GM18517 (cell line): ENCODE results near the gene RABGAP1L.
A peak's percentile ranks its signal among the peaks of the same experiment; 100 is the strongest.
"Not testable (repeated sequence)": the region's sequence is repeated elsewhere in the genome, so short reads cannot be mapped to it uniquely, and the experiment has no call there.

ENCODE experiments used
- ATAC-seq: cut with Tn5 transposase; IDR thresholded peaks from one replicate; pipeline ENCODE4 v1.9.1; 2021; ENCODE audit warnings: mild to moderate bottlenecking, moderate library complexity; ENCODE audit not compliant: unreplicated experiment

RABGAP1L gene

DNA sequence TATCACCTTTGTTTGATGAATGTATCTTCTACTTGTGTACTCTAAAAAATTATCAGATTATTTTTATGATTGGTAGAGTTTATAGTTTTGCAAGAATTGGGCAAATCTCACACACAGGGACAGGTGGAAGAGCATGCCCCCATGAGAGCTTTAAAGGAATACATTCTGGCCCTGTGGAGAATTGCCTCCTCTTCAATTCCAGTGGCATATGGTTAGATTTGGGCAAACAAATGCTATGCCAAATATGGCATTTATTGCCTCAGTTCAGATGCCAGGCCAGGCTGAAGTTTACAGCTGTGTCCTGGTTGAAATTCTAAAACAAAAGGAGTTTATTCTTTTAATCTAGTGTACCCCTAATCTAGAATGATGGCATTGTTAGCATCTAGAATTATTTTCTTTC, 678.1 kb downstream of the RABGAP1L start:
- ATAC-seq: no peak

- ATAC-seq: no peak
Observed at GRCh38 chr1:174839211-174839610, 679.9 kb downstream of the RABGAP1L start.

DNA sequence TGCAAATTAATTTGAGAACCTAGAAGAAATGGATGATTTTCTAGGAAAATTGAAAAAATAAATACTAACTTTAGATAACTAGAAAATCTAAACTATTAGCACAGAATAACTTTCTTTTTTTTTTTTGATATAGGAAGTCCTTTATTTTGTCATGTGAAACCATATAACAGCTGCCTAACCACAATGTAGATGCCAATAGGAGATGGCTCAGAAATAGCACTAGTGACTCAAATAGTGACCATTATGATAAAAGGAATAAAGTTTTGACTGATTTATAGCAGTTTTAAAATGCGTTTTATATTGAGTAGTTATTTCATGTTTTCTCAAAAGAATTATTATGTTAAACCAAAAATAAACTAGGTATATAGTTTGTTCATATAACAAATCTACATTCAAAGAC, 682.4 kb downstream of the RABGAP1L start:
- ATAC-seq: no peak

- not testable (repeated sequence) for ATAC-seq
Observed at GRCh38 chr1:174848593-174849560, 689.6 kb downstream of the RABGAP1L start.

DNA sequence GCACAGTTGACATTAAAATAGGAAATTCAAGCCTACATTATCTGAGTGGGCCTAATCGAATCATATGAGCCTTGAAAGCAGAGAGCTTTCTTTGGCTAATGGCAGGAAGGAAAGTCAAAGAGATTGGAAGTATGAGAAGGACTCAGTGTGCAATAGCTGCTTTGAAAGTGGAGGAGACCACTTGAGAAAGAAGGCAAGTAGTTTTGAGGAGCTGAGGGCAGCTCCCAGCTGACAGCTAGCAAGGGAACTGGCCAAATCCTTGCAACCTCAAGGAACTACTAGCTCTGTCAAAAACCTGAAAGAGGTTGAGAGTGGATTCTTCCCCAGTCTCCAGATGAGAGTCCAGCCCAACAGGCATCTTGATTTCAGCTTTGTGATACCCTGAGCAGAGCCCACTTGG, 691.4 kb downstream of the RABGAP1L start:
- ATAC-seq: no peak

GRCh38 chr1:174858301-174858700, 699.0 kb downstream of the RABGAP1L start:
- no peak for ATAC-seq

DNA sequence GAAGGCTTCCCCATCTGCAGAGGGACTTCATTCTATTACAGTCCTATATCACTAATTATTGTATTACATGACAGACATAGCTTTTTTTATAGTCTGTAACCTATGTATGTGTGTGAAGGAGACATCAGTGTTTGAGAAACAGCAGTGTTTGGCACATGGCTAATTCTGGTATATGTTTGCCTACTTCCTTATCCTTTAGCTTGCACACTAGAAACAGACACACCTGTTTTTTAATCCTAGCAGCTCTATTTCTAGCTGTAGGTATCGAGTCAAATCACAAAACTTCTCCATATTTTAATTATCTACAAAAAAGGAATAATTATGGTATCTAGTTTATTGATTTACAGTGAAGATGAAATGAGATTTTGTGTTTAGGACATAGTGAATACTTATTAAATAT, 711.0 kb downstream of the RABGAP1L start:
- no peak for ATAC-seq

- ATAC-seq: no peak
Observed at GRCh38 chr1:174871886-174872285, 712.6 kb downstream of the RABGAP1L start.

DNA sequence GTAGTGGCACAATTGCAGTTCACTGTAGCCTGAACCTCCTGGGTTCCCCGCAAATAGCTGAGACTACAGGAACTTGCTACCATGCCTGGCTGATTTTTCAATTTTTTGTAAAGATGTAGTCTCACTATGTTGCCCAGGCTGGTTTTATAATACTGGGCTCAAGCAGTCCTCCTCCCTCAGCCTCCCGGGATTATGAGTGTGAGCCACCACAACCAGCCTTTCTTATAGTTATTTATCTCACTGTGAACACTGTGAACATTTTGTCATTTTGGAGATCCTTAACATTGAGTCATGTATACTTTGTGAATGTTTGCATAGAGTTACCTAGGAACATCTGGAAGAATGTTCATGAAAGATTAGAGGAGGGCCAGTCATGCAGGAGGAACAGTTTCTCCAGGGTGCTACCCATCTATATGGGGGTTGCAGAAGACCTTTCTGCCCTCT, 713.3 kb downstream of the RABGAP1L start:
- ATAC-seq: no peak

DNA sequence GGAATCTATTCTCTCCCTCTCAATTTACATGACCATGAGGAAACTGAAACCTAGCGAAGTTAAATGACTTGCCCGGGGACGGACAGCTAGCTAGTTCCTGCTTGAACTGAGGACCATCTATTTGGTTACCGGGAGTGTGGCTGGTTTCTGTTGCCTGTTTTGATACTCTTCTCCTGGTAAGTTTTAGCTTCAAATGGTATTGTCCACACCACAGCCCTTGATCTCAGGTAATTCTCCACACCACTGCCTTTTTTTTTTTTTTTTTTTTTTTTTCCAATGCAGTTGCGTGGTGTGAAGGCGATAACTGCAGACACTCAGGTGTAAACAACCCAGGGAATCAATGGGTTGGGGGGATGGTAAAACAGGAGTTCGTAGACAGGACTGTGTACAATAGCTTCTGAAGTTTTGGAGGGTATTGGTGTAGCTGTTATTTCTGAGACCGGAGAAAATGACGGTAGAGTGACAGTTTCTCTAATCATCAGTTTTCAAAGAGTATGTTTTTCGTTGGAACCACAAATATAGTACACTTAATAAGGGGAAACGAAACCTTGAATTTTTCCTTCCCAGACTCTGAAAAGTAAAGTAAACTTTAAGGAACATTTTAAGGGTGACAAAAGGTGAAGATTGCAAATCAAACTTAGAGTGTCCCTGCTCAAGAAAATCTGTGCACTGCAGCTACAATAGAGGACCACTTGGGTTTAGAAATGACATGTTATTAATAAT, 715.2 kb downstream of the RABGAP1L start:
- ATAC-seq: peak; percentile 50

- no peak for ATAC-seq
Observed at GRCh38 chr1:174875306-174875705, 716.0 kb downstream of the RABGAP1L start.

DNA sequence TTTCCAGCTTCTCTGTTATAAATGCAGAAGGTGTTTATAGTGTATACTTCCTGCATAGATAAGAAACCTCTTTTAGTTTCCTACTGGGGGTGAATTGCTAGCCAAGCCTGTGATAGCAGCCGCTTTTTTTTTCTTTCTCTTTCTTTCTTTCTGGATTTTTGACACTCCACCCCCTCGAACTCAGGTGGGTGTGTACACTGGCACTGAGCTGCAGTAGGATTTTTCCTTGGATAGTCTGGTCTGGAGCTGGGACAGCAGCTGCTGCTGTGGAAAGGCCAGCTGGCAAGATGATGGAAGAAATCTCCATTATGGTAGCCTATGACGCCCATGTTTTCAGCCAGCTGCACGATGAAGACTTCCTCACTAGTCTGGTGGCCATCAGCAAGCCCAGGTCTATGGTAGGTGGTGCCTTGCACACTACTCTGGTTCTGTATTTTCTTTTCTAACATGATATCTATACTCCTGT, 717.9 kb downstream of the RABGAP1L start:
- no peak for ATAC-seq

DNA sequence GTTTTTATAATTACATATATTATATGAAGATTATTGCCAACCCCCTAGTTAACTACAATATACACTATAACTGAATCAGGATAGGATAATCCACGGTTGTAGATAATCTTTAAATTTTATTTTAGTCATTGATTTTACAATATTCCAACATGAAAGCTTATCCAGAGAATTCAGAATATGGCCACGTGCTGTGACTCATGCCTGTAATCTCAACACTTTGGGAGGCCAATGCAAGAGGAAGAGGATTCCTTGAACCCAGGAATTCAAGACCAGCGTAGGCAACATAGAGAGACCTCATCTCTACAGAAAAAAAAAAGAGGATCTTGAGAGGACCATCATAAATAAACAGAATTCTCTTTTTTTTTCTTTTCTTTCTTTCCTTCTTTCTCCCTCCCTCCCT, 720.9 kb downstream of the RABGAP1L start:
- ATAC-seq: no peak

- ATAC-seq: no peak
Observed at GRCh38 chr1:174883409-174883808, 724.1 kb downstream of the RABGAP1L start.

DNA sequence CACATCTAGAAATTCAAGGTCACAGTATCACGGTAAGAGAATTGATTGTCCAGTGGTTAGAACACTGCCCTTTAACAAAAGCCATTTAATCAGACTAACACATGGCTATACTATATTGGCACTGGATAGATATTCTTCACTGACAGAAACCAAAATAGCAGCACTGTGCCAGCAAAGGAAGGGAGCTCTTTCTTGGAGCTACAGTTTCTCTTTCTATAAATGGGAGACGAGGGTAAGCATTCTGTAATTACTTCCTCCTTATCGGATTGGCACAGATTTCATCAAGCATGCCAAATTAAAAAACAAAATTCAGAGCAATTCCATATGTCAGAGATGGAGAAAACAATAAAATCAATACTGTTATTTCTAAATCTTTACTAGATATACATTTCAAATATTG, 724.7 kb downstream of the RABGAP1L start:
- no peak for ATAC-seq

- no peak for ATAC-seq
Observed at GRCh38 chr1:174884566-174884965, 725.2 kb downstream of the RABGAP1L start.

DNA sequence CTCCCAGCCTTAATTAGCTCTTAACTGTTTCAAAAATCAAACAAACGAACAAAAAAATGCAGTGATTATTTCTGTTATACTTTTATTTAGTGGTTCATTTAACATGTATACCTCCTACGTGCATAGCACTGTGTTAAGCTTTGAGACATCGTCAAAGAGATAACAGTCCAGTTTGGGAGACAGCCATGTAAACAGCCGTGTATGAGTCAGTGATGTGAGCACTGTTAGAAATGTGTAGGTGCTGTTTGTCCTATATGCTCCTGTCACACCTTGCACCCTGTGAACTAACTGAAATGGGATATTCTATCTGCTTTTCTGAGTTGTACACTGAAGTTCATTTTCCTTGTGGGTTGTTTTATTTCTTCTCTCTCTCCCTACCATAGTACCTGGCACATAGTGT, 730.7 kb downstream of the RABGAP1L start:
- no peak for ATAC-seq

DNA sequence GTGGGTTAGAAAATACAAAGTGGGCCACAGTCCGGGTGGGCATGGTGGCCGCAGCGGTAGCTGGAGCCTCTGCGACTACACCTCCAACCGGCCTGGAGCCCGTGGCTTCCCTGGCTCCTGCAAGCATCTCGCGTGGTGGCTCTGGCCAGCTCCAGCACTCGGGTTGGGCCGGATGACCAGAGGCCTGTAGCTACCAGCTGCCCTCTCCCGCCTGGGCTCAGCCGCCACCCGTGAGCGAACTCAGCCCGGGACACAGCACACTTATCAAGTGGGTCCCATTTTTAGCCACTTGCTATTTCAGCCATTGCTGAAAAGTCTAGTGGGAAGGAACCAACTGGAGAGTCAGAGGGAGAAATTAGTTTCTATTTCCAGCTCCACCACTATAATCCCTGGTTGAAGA, 732.7 kb downstream of the RABGAP1L start:
- no peak for ATAC-seq

DNA sequence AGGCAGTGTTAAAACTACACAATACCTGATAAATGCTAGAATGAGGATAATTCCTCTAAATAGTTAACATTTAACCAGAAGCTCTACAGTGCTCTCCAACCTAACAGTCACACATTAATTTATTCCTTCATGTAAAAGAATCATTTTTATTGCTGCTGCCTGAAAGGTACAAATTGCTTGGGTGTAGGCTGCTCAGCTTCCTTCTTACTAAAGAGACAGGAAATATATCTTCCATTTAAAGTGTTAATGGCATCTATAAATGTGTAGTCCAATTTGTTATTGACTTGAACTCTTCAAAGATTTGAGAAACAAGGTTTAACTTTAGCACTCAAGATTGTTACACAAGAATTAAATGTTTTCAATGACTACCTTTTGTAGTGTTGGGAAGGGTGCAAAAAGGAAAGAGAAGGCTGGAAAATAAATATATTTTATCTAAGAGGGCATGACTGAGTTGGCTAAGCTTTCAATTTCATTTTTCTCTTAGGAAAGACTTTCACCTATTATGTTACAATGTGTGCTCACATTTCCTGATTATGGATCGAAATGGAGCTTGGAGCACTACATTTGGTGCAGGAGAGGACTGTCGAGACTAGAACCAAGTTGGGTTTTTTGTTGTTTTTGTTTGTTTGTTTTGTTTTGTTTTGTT, 734.9 kb downstream of the RABGAP1L start:
- no peak for ATAC-seq

GRCh38 chr1:174895610-174896009, 736.3 kb downstream of the RABGAP1L start:
- not testable (repeated sequence) for ATAC-seq

DNA sequence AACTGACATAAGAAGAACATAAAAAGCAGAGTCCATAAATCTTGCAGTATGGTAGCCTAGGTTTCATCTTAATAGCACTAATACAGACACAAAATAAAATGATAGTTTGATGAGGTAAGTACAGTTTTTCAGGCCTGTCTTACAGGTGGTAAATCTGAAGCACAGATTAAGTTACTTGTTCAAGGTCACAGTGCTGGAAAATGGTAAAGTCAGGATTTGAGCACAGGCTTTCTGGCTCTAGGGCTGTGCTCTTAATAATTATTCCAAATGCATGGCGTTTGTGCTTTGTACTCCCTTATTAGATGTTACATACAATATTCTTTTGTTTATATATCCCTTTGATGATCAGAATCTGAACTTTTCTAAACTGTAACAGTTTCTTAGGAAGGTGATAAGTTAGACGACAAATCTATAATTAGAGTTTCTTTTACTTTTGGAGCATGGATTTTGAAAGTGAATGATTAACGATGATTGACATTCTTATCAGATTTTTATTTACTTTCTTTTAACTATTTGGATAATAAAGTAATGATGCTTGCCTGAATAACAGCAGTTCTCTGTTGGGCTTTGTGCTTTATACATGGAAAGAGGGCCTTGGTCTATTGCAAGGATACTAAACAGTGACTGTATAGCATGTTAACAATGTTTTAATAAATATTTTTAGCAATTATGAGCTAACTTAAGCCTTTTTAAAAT, 738.9 kb downstream of the RABGAP1L start:
- no peak for ATAC-seq
